GM19025 (cell line): ENCODE data around the gene U2AF1.
"Not testable (repeated sequence)": the region's sequence is repeated elsewhere in the genome, so short reads cannot be mapped to it uniquely, and the experiment has no call there.

Experiments used
- ATAC-seq: cut with Tn5 transposase; IDR thresholded peaks from one replicate; pipeline ENCODE4 v1.9.1; 2021; ENCODE audit warnings: mild to moderate bottlenecking, low read depth, moderate library complexity; ENCODE audit not compliant: unreplicated experiment

U2AF1 gene

DNA sequence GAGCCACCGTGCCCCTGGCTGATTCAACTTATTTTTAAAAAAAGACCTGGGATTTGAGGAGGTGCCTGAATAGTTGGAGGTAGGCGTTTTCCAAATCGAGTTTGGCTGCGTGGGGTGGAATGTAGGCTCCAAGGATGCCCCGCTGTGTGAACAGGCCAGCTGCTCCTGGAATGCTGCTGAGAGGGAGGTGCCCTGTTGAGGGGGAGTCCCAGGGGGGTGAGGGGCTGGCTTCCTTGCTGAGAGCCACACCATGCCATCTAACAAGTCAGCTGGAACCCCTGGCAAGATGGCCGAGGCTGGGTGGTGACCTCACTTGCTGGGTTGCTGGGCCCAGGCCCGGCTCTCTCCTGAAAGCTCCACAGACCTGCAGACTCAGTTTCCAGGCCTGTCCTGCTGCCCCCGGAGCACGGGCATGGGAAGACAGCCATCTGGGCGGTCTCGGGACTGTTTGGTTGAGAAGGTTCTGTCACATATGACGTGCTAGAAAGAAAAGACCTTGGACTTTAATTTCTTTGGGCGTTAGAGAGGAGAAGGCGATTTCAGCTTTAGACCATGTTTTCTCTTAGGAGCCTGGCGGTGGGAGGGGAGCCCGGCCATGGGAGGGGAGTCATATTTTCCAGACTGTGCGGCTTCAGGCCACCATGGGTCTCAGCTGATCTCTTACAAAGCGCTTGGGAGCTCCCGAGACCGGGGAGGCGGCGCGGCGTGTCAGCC, 24.6 kb downstream of the U2AF1 start:
- not testable (repeated sequence) for ATAC-seq

DNA sequence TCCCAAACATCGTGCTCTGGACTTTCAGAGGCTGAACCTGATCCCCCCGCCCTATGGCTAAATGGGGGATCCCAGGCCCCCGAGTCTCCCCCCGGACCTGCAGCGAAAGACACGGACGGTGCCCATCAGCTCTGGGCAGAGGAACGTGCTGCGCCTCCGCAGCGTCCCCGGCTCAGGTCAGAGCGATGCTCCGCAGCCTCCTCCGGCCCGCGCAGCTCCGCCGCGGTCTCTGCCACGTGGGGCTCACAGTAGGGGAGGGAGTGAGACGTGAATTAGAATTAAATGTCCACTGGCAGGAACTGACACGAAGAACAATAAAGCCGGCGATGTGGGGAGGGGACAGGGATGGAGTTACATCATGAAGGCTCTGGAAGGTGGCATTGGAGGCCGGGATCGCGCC, 30.7 kb downstream of the U2AF1 start:
- ATAC-seq: not testable (repeated sequence)

DNA sequence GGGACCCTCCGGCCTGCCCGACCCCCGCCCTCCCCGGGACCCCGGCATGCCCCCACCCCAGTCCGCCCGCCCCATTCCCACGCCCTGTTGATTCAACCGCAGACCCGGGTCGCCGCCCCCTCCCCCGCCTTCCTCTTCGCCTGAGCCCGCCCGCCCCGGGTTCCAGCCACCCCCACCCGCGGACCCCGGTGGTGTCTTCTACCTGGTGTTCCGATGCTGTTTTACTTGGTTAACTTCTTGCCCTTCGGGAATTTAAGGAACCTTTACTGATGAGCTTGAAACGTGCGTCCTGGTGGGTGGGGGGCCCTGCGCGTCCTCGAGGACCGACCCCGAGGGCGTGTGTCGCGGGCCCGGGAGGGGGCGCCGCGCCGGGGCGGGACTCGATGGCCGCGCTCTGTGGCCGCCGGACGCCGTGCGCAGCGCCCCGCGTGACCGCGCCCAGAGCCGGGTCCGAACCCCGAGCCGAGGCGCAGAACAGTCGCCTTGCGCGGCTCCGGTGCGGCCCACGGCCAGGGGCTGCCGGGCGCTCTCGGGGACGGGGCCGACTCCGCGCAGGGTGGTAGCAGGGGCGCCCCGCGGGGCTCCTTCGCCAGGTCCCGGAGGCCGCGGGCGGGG, 31.2 kb downstream of the U2AF1 start:
- ATAC-seq: not testable (repeated sequence)

DNA sequence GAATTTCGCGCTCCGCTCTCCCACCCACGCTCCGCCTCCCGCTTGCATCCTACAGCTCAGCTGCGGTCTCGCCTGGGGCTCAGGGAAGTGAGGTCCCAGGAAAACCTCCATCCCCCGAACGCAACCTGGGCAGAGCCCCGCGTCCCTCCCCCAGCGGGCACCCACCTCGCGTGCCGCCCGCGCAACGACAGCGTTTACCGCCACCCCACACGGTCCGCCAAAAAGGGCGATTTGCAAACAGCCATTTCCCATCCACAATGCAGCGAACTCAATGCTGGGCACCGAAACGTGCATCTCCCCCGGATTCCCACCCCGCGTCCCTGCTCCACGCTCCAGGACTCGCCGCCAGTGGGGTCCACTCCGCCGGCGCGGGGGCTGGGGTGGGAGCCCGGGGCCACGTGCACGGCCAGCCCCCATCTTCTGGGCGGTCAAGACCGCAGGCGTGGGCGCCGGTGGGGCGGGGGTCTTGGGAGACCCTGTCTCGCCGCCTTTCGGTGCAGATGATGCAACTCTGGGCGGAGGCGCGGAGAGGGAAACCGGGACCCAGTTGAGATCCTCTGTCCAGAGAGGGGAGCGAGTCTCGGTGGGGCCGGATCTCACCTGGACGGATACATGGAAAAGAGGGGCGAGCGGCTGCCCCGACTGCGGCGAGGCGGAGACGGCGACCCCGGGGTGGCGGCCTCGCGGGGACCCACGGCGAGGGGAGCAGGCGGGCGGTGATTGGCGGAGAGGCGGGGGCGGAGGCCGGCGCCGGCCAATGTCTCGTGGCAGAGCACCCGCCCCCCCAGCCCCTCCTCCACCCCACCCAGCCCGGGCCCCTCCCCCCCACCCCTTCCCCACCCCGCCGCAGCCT, 32.0 kb downstream of the U2AF1 start, which contains the start of gene CBS:
Gene CBS, minus strand, starts transcription at position 666 of the 853 bp plus-strand sequence. CDS start 3,642 bp downstream, outside the sequence.
- not testable (repeated sequence) for ATAC-seq

DNA sequence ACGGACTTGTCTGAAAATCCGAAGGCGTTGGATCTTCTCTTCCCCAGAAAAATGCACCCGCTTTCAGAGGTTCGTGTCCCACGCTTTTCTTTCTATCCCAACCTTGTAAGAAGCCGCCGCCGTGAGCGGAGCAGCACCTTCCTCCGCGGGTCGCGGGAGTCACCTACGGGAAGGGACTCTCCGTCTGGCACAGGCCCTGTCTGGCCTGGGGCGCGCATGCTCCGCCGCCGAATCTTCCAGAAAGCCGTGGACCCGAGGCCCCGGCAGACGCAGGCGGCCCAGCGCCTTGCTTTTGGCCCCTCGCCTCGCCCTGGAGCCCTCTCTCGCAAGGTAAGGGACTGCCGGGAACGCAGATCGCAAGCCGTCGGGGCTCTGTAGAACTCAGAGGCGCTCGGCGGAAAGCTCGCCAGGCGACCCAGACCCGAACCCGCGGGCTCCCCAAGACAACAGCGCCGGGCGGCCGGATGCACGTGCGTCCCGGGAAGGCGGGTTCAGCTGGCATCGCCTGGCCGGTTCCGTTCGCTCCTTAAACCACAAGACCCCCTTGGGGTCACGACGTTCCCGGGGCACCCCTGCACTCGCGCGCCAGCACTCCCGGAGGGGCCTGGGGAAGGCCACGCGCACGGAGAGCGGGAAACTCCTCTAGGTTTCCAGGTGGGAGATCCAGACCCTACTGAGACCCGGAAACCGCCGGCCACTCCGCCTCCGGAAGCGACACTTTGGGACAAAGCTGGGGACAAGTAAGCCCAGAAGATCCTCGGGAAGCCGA, 32.8 kb downstream of the U2AF1 start:
- ATAC-seq: not testable (repeated sequence)

DNA sequence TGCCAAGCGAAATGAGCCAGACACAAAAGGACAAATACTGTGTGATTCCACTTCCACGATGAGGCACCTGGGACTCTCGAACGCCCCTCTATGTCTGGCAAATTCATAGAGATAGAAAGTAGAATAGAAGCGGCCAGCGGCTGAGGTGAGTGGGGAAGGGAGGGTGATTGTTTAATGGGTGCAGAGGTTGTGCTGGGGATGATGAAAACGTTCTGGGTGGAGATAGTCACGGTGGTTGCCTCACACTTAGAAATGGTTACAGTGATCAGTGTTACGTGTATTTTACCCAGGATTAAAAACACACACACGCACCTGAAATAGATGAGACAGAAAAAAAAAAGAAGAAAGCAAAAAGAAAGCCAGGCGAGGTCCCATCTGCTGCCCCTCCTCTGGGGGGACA, 34.6 kb downstream of the U2AF1 start:
- ATAC-seq: not testable (repeated sequence)

DNA sequence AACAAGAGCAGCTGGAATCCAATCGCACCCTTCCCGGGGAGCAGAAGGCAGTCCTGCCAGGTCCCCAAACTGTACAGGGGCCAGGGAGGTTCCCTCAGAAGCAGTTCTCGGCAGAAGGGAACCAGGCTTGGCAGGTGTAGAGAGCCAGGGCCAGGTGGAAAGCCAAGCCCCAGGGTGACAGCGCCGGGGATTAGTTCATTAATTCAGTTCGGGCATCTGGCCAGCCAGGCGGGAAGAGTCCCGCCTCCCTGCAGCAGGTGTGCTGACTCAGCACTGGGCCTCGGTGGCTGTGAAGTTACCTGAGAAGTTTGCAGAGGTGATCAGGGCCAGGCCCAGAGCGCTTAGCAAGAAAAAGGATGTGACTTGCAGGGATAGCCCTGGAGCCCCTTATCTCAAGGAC, 37.7 kb downstream of the U2AF1 start:
- not testable (repeated sequence) for ATAC-seq

DNA sequence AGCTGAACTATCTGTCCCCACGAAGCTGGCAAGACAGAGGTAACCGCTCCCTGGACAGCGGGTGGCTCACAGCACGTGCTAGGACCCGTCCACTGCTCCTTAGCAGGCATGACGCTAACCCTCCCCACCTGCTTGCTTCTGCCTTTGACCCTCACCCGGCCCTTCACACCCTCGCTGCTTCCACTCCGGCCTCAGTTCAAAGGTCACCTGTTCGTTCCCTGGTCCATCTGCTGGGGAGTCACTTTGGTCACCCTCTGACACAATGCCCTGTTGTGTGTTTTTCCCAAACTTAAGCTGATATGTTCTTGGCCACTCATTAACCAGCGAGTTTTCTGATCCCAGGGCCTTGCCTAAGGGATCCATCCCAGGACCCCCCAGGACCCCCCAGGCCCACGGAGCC, 39.3 kb downstream of the U2AF1 start:
- not testable (repeated sequence) for ATAC-seq

DNA sequence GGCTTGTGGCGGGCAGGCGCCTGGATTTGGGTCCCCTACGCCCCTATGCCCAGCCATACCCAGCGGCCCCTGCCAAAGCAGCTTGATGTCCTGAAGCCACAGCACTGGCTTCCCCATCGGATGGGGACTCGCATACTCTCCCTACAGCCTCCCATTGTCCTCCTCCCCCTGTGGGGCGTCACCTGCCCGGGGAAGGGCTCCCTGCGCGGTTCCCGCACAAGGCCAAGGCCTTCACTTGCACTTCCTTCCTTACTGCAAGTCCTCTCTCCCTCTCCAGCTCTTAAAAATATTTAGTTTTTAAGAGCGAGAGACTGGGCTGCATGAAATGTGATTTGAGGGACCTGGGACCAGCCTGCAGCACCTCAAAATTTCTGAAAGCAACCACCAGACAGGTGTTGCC, 40.7 kb downstream of the U2AF1 start:
- not testable (repeated sequence) for ATAC-seq

DNA sequence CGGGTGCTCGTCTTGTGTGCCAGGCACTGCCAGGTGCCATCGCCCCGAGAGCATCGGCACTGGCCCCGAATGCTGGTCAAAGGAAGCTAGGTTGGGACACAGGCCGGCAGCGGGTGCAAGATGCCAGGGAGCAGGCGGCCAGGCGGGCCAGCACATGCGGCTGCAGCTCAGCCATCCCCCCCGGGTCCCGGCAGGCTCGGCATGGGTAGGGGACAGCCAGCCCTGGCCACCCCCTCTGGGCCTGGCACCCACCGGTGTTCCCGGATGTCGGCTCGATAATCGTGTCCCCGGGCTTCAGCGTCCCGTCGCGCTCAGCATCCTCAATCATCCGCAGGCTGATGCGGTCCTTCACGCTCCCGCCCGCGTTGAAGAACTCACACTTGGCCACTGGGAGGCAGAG, 41.4 kb downstream of the U2AF1 start:
- ATAC-seq: not testable (repeated sequence)

DNA sequence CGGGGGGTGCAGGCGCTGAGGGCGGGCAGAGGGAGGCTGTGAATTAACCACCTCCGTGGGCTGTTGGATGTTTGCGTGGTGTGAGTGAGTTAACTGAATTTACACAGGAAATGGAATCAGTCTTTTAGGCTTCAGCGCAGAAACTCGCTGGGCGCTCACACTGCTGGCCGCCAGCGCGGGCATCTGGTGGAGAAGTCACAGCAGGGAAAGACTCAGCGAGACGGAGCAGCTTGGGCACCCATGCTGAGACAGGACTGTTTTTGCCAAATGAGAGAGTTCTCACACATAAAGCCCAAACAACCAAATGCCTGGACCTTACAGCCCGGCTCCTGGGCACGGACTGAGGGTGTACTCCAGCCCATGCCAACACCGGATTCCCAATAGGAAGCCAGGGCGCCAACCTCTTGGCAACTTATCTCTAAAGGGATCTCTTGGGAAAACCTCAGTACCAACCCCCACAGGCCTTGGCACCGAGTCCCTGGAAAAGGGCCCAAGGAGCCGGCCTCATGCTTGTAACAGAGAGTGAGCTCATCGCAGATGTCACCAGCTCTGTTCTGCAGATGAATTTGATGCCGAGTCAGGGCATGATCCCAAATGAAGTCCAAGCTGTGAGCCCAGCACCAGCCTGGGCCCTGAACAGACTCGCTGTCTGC, 43.0 kb downstream of the U2AF1 start:
- ATAC-seq: not testable (repeated sequence)

DNA sequence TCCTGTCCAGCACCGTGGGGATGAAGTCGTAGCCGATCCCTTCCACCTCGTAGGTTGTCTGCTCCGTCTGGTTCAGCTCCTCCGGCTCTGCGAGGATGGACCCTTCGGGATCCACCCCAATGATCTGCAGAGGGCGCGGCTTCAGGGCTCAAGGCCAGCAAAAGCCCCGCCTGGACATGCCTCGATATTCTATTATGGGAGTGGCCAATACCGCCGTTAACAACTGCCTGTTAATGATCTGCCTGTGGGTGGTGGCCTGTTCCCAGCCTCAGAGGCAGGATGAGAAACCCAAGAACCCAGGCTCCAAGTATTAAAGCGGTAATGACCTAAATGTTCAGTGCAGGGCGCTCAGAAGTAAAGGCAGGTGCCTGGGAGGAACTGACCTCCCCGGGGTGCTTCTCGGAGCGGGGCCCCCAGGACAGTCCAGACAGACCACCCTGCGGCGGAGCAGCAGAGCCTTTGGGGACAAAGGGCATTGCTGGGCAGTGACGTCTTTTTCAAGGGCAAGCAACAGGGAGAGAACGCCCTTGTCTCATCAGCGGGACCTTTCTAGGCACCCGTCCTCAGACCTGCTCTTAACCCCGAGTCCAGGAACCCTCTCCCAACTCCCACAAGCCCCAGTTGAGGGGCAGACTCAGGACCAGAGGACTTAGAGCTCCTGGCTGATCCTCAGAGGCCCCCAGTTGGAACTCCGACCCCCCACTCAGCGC, 44.3 kb downstream of the U2AF1 start:
- ATAC-seq: not testable (repeated sequence)

DNA sequence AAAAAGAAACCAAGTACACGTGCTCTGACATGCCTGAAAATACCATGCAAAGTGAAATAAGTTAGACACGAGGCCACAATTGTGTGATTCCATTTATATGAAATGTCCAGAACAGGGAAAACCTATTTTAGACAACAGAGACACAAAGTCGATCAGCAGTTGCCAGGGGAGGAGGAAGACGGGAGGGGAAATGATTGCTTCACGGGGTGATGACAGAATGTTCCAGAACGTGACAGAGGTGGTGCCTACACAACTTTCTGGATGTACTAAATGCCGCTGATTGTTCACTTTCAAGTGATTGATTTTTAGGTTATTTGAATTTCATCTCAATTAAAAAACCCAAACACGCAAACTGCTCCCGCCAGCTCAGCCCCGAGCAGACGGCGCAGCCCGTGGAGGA, 54.3 kb downstream of the U2AF1 start:
- not testable (repeated sequence) for ATAC-seq

DNA sequence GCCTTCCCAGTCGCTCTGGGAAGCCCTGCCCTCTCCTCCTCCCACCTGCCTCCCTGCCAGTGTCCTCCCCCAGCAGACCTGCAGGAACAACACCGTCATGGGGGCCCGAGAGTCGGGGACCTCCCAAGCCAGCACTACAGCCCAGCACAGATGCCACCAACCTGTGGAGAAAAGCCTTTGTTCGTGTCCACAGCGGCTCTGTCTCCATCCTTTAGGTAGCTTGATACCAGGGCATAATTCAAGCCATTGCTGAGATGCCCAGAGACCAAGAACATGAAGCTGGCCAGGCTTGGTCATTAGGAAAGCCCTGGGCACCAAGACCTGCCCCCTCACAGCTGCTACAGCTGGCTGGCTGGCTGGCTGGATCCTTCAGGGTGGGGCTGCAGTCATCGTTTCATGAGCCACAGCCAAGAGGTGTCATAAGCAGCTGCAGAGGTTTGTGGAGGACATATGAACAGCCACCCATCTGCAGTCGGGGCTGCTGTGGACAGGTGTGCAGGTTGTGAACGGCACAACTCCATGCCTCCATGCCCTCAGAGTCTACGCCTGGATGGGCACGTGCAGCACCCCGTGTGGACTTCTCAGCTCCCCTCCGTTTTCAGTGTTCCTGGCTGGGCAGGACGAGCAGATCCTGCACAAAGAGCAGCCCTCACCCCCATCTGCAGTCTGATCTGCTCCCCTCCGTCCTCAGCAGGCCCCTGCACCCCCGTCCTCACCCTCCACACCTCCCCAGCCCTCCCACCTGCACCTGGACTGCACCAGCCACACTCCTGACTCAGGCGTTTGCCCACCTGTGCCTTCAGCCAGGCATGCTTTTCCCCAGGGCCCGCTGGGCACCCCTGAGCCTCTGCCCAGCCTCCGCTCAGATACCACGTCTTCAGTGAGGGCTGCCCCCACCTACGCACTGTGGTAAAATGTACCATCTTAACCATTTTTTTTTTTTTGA, 61.2 kb downstream of the U2AF1 start:
- ATAC-seq: not testable (repeated sequence)

DNA sequence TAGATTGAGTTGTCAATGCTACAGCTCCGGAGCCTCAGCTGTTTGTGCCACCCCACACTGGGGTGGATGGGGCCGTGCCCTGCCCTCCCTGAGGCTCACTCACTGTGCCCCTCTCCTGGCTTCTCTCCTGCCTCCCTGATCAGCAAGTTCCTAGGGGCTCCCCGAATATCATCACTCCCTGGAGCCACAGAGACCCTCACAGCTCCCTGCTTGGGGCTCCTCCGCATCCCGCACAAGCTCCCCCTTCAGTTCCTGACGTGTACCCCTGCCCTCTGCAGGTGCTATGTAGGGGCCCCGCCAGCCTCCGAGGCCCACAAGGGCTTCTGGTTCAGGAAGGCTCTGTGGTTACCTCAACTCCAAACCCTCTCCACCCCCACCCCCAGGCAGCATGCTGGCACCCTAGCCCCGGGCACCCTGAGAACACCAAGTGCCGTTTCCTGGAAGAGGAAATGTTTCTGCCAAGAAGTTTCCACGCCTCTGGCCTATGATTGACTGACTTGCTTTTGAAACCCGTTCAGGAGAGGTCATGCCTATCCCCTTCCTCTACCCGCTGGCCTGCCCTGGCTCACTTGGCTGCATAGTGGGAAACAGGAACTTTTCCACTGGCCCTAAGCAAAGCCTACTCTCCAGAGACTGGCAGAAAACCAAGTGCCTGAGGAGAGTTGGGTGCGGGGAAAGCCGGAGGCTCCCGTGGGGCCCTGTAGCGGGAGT, 62.0 kb downstream of the U2AF1 start:
- not testable (repeated sequence) for ATAC-seq

DNA sequence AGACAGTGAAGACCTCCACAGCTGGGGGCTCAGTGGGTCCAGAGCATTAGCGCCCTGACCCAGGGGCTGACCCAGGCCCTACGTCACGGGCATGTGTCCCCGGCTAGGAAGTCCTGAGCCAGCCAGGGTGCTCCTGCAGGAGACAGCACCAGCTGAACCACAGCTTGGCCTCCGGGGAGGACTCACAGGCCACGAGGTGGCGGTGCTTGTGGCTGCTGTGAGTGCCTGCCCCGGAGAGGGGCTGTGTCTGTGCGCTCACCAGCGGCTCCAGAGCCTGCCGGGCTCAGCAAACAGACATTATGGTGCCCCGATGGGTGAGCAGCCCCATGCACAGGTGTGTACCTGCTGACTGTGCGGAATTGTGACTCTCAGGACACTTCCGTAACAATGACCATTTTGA, 62.8 kb downstream of the U2AF1 start:
- ATAC-seq: not testable (repeated sequence)

DNA sequence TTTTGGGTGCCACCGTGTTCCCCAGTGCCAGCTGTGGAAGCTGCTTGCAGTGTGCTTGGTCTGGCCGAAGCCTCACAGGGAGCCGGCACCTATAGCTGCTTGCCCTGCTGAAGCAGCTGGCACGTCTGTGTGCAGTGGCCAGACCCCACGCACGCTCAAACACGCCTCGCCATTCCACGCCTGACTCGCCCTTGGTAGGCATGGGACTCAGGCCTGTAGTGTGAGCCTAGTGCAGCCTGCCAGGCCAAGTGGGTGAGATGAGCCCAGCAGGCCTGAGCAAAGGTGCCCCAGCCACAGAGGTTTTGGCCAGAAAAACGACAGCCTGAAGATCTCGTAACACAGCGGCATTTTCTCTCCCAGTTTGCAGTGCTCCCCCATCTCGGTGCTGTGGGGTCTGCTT, 64.1 kb downstream of the U2AF1 start:
- not testable (repeated sequence) for ATAC-seq
